NB4 (cell line): ENCODE results near the gene OXA1L.

Experiments used
- CTCF ChIP-seq: IDR thresholded peaks from one replicate; pipeline ENCODE4 v1.5.1; 2012; ENCODE audit warnings: low read depth, low read length
- MAX ChIP-seq: IDR thresholded peaks from 2 replicates; pipeline ENCODE4 v1.6.1; 2011; ENCODE audit warnings: low read depth, low read length
- MYC ChIP-seq: IDR thresholded peaks from 2 replicates; pipeline ENCODE4 v1.6.1; 2011; ENCODE audit warnings: low read depth, low read length
- POLR2A ChIP-seq: IDR thresholded peaks from 2 replicates; pipeline ENCODE4 v1.6.1; 2011; ENCODE audit warnings: mild to moderate bottlenecking; ENCODE audit not compliant: insufficient read length; ENCODE audit errors: extremely low read depth

GRCh38 chr14:22798528-22798927 lies 32.0 kb downstream of the OXA1L start:
- TF ChIP-seq CTCF (no peak), POLR2A (no peak), MAX (no peak), MYC (no peak)
